ENCODE data around the gene KLHDC3. TPM values are rescaled to one million over a fixed set of nuclear protein-coding genes. Genes with fewer than 3 reads are reported as not detected.
A peak's percentile ranks its signal among the peaks of the same experiment; 100 is the strongest.

KLHDC3 gene
- total and polyA plus RNA-seq, 2 of the 13 experiments (the other 11 are each of a cell fraction or from before 2014, with no cell fraction given) = 78.3 to 91.5 TPM

DNA sequence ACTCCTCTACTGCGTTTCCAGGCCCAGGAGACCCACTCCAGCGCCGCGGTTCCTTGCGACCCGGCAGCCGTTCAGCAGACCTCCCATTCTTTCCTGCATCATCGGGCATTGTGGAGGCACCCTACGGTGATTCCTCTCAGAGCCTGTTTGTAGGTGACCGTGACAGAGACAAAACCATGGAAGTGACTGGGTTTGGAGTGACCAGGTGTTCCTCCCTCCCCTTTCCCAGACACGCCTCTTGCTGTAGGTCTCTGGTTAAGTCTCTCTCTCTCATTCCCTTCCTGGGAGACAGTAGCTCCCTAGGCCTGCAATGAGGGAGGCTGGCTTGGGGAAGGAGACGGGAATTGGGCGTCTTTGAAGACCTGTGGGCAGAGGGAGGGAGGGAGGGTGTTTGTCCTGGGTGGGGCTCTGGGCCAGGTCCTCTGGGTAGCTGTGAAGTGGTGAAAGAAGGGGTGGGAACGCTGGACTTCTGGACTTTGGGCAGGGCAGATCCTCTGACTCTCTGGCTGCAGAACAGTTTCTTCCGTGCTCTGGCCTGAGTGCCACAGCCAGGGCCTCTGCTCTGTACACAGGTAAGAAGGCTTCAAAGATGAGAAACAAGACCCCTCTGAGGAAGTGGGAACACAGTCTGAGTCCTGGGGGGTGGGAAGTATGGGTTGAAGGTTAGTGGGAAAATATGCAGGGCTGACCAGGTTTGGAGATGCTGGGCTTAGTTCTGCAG lies 46.1 kb downstream of the KLHDC3 start (continued):
- TF ChIP-seq ZBTB37 (CRISPR knock-in tag; IDR thresholded peaks at IDR 0.05) (no peak), ZSCAN9 (CRISPR knock-in tag; IDR thresholded peaks at IDR 0.05; ENCODE audit: borderline replicate concordance) (peak; percentile 73; the same call in 1 of the 2 replicates), NFE2L2 (IDR thresholded peaks at IDR 0.05; ENCODE audit: low read length) (no peak), CCAR2 (optimal IDR thresholded peaks at IDR 0.05; ENCODE audit: low read depth, low read length) (no peak), MXD3 (CRISPR knock-in tag; IDR thresholded peaks at IDR 0.05) (no peak; the same call in 1 of the 2 replicates), KLF9 (CRISPR knock-in tag; IDR thresholded peaks at IDR 0.05; ENCODE audit: low read depth) (0 out of 2 replicates have a peak, but pooled peaks have one; percentile 15), ZSCAN25 (CRISPR knock-in tag; IDR thresholded peaks at IDR 0.05) (peak; percentile 98), RELA (CRISPR knock-in tag; IDR thresholded peaks at IDR 0.05) (no peak; the same call in none of the 2 replicates), ZNF160 (CRISPR knock-in tag; IDR thresholded peaks at IDR 0.05) (no peak), ZNF589 (CRISPR knock-in tag; conservative IDR thresholded peaks at IDR 0.05) (0 out of 2 replicates have a peak, but pooled peaks have one; percentile 58), HNRNPL (IDR thresholded peaks at IDR 0.05; ENCODE audit: low read depth, low read length) (no peak; the same call in 1 of the 2 replicates)
- TF ChIP-seq, protein P1, sequence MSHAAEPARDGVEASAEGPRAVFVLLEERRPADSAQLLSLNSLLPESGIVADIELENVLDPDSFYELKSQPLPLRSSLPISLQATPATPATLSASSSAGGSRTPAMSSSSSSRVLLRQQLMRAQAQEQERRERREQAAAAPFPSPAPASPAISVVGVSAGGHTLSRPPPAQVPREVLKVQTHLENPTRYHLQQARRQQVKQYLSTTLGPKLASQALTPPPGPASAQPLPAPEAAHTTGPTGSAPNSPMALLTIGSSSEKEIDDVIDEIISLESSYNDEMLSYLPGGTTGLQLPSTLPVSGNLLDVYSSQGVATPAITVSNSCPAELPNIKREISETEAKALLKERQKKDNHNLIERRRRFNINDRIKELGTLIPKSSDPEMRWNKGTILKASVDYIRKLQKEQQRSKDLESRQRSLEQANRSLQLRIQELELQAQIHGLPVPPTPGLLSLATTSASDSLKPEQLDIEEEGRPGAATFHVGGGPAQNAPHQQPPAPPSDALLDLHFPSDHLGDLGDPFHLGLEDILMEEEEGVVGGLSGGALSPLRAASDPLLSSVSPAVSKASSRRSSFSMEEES (CRISPR knock-in tag; IDR thresholded peaks at IDR 0.05) = peak; percentile 58
- TF ChIP-seq, protein P2, sequence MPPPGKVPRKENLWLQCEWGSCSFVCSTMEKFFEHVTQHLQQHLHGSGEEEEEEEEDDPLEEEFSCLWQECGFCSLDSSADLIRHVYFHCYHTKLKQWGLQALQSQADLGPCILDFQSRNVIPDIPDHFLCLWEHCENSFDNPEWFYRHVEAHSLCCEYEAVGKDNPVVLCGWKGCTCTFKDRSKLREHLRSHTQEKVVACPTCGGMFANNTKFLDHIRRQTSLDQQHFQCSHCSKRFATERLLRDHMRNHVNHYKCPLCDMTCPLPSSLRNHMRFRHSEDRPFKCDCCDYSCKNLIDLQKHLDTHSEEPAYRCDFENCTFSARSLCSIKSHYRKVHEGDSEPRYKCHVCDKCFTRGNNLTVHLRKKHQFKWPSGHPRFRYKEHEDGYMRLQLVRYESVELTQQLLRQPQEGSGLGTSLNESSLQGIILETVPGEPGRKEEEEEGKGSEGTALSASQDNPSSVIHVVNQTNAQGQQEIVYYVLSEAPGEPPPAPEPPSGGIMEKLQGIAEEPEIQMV (CRISPR knock-in tag; IDR thresholded peaks at IDR 0.05; ENCODE audit: low read depth) = 0 out of 2 replicates have a peak, but pooled peaks have one; percentile 59
- TF ChIP-seq, protein P3, sequence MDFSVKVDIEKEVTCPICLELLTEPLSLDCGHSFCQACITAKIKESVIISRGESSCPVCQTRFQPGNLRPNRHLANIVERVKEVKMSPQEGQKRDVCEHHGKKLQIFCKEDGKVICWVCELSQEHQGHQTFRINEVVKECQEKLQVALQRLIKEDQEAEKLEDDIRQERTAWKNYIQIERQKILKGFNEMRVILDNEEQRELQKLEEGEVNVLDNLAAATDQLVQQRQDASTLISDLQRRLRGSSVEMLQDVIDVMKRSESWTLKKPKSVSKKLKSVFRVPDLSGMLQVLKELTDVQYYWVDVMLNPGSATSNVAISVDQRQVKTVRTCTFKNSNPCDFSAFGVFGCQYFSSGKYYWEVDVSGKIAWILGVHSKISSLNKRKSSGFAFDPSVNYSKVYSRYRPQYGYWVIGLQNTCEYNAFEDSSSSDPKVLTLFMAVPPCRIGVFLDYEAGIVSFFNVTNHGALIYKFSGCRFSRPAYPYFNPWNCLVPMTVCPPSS (IDR thresholded peaks at IDR 0.05) = no peak
